ENCODE data around the gene ANG.
"Not testable (repeated sequence)": the region's sequence is repeated elsewhere in the genome, so short reads cannot be mapped to it uniquely, and the experiment has no call there.

Gene ANG

GRCh38 chr14:20733684-20734429, 45.3 kb downstream of the ANG start:
- no peak for DNase-seq (ENCODE audit: extremely low spot score, insufficient read length, low read depth)
- FAIRE-seq, result no peak

- no peak for FAIRE-seq
Measured at GRCh38 chr14:20734430-20734806, 45.9 kb downstream of the ANG start.

DNA sequence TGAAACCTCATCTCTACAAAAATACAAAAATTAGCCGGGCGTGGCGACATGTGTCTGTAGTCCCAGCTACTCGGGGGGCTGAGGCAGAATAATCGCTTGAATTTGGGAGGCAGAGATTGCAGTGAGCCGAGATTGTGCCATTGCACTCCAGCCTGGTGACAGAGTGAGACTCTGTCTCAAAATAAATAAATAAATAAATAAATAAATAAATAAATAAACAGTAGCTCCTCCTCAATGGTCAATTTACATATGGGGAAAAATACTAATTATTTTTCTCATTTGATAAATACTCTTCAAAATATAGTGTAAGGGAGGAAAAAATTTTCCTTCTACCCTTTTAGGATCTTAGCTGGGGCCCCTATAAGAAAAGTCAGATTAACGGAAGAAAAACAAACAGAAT, 49.7 kb downstream of the ANG start:
- not testable (repeated sequence) for DNase-seq (ENCODE audit: extremely low spot score, insufficient read length, low read depth); FAIRE-seq

More at GRCh38 chr14:20734430-20734806, 45.9 kb downstream of the ANG start:
- no peak for DNase-seq (ENCODE audit: extremely low spot score, insufficient read length, low read depth)

DNA sequence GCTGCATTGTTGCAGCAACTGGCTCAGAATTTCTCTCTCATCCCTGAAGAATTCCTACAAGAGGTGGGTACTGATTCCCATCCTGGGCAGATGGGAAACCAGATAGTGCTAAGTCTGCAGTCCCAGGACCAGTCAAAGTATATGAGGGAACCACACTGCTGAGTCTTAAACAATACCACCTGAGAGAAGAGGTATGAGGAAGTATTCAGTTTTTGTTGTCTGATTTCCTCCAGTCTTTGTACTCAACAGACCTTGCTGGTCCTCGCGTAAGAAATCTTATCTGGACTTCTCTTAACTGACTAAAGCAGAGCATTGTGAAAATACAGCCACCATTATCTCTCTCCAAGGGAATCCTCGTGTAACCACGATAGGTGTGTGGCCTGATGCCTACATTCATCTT, 53.6 kb downstream of the ANG start:
- no peak for FAIRE-seq
- no peak for DNase-seq (ENCODE audit: extremely low spot score, insufficient read length, low read depth)

DNA sequence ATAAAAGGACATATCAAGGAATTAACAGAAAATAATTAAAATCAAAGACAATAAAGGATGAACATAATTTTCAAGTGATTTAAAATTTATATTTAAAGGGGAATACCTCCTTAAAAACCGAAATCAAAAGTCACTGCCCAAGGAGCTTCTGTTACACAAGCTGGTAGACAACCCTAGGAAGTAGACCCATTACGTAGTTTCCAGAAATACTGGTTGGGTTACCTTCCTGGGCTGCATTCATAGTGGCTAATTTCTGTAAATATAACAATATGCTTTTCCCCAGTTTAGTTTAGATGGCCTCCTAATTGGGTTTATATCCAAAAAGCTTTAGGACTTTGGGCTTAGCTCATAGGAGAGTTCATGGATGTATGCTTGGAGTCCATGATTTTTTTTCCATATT, 55.0 kb downstream of the ANG start:
- FAIRE-seq, result no peak
- DNase-seq (ENCODE audit: extremely low spot score, insufficient read length, low read depth), result no peak

Measured in GM18507 (cell line).